Measurements from ENCODE around the gene WWOX.

- TF ChIP-seq POLR2A (IDR thresholded peaks at IDR 0.05) (no peak), CTCF (IDR thresholded peaks at IDR 0.05 in 8 of 11, conservative IDR thresholded peaks at IDR 0.05 in 3 of 11) (no peak)
Measured at GRCh38 chr16:78763821-78764440, 664.5 kb downstream of the WWOX start.
